GM23338 (cell line): ENCODE results near the gene PGBD5.

Experiments used
- CREB1 ChIP-seq: fragments of 250-450 bp; sonication (Bioruptor Pico); IDR thresholded peaks from 2 replicates; pipeline ENCODE4 v1.5.0; 2020; ENCODE audit warnings: low read depth, mild to moderate bottlenecking, moderate library complexity
- CTCF ChIP-seq, 2 experiments: fragments of 200-600 bp in 1 of 2; sonication (generic) in 1 of 2; conservative IDR thresholded peaks; 2 replicates each; pipeline versions ENCODE4 v1.5.1 to v1.6.1; 2016 to 2017; ENCODE audit warnings: antibody characterized with exemption in 2 of 2, low read depth in 2 of 2, mild to moderate bottlenecking in 2 of 2, moderate library complexity in 1 of 2
- EZH2 ChIP-seq: fragments of 200-600 bp; sonication (generic); IDR thresholded peaks from one replicate; pipeline ENCODE4 v1.8.0; 2017; ENCODE audit warnings: antibody characterized with exemption, mild to moderate bottlenecking, low read depth; ENCODE audit not compliant: unreplicated experiment
- EZH2phosphoT487 ChIP-seq: fragments of 200-600 bp; sonication (generic); IDR thresholded peaks from one replicate; pipeline ENCODE4 v1.8.1; 2018; ENCODE audit warnings: antibody characterized with exemption; ENCODE audit not compliant: unreplicated experiment
- POLR2AphosphoS5 ChIP-seq: IDR thresholded peaks from 2 replicates; pipeline ENCODE4 v1.6.1; 2016; ENCODE audit warnings: antibody characterized with exemption, low read depth
- REST ChIP-seq: IDR thresholded peaks from one replicate; pipeline ENCODE4 v1.6.1; 2018; ENCODE audit warnings: antibody characterized with exemption; ENCODE audit not compliant: unreplicated experiment
- ZNF331 ChIP-seq: fragments of 250-450 bp; sonication (Bioruptor Pico); IDR thresholded peaks from 2 replicates; pipeline ENCODE4 v1.5.0; 2020; ENCODE audit warnings: low read depth, mild to moderate bottlenecking, moderate library complexity
- TF ChIP-seq, protein P1 (sequence below): IDR thresholded peaks from 2 replicates; pipeline ENCODE4 v1.6.1; 2016; ENCODE audit warnings: antibody characterized with exemption

GRCh38 chr1:230355594-230355993 lies 70.5 kb downstream of the PGBD5 start:
- TF ChIP-seq CREB1 (CRISPR knock-in tag) (no peak), EZH2phosphoT487 (no peak), CTCF (conservative IDR thresholded peaks at IDR 0.05; ENCODE audit: low read depth in 2 of 2) (no peak), POLR2AphosphoS5 (no peak), REST (no peak), EZH2 (no peak), ZNF331 (CRISPR knock-in tag) (no peak)
- TF ChIP-seq, protein P1, sequence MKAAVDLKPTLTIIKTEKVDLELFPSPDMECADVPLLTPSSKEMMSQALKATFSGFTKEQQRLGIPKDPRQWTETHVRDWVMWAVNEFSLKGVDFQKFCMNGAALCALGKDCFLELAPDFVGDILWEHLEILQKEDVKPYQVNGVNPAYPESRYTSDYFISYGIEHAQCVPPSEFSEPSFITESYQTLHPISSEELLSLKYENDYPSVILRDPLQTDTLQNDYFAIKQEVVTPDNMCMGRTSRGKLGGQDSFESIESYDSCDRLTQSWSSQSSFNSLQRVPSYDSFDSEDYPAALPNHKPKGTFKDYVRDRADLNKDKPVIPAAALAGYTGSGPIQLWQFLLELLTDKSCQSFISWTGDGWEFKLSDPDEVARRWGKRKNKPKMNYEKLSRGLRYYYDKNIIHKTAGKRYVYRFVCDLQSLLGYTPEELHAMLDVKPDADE, result no peak
